A172 (cell line): ENCODE data around the gene RASSF4. TPM values are rescaled to one million over a fixed set of nuclear protein-coding genes. Genes with fewer than 3 reads are reported as not detected.
A peak's percentile ranks its signal among the peaks of the same experiment; 100 is the strongest.
"Not testable (repeated sequence)": the region's sequence is repeated elsewhere in the genome, so short reads cannot be mapped to it uniquely, and the experiment has no call there.

Experiments used
- DNase-seq: peaks from one replicate; pipeline ENCODE4 v3.0.0-alpha.2; 2015; ENCODE audit warnings: low spot score
- total RNA-seq: library from RNA; depleted of rRNA; stranded (reverse); fragments of >200 nt; shearing (Covaris generic); gene quantifications from 2 replicates; pipeline ENCODE4 v1.2.3, GENCODE V29; 2014; rRNA removed

RASSF4 gene
- total RNA-seq, 1 experiment from 2014 or later = 3.2 TPM

DNA sequence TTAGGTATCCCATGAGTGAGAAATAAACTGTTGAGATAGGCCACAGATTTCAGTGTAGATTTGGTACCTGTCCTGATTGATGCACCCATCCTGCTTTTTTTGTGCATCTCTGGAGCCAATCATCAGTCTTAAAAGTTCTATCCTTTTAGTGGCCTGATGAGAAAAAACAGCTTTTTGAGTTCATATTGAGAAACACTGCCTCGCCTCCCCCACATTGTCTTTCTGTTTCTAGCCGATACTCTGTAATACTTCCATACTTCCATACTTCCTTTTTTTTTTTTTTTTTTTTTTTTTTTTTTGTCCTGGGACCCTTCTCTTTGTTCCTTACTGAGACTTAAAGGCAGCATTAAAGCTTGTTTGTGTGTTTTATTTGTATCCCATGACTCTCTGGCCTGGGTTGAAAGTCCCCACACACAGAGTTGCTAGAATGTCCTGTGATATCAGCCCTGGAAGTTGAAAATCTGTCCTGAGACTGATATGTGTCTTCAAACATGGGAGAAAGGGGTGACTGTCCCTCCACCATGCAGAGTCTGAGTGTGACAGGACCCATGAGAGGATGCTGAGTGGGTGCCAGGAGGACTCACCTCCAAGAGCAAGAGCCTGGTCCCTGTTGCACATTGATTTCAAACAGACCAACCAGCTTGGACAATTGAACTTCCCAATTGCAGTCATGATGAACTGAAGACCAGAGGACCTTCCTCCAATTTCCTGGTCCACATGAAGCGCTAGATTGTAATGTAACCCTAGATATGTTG, 46.9 kb downstream of the RASSF4 start:
- no peak for DNase-seq

DNA sequence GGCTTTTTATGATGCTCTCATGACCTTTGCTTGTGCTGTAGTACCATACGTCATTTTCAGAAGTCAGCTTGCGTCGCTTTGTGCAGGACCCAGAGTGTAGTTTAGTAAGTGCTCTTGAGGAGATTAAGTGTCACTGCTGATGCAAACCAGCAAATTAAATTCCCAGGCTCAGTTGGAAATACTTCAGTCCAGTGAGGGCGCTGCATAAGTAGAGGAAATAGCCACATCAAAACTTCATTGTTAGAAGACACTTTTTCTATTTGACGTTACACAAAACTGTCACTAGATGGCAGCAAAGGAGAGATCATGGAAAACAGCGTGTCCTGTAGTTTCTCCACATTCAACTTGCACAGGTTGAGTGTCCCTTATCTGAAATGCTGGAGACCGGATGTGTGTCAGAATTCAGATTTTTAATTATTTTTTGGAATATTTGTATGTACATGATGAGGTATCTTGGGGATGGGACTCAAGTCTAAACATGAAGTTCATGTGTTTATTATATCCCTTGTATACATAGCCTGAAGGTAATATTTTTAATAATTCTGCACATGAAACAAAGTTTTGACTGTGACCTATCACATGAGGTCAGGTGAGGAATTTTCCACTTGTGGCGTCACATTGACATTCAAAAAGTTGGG, 49.0 kb downstream of the RASSF4 start:
- DNase-seq = peak; percentile 94

DNA sequence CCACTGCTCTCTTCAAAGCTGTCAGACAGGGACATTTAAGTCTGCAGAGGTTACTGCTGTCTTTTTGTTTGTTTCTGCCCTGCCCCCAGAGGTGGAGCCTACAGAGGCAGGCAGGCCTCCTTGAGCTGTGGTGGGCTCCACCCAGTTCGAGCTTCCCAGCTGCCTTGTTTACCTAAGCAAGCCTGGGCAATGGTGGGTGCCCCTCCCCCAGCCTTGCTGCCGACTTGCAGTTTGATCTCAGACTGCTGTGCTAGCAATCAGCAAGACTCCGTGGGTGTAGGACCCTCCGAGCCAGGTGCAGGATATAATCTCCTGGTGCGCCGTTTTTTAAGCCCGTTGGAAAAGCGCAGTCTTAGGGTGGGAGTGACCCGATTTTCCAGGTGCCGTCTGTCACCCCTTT, 55.0 kb downstream of the RASSF4 start:
- DNase-seq = not testable (repeated sequence)

DNA sequence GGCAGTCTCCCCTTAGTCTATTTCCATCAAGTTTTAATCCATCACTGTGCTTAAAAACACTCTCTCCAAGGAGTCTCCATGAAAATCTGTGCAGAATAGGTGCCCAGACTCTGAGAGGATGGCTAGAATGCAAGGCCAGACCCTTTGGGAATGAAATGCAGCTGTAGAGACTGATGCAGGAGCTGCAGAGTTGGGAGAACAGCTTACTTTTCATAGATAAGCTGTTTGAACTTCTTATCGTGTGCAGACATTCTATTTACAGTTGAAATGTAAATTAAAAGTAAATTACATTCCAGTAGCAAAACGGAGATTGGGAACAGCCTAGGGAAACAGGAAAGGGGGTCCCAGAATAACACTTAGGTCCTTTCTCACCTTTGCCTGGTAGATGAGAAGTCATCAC, 56.0 kb downstream of the RASSF4 start:
- DNase-seq = no peak

DNA sequence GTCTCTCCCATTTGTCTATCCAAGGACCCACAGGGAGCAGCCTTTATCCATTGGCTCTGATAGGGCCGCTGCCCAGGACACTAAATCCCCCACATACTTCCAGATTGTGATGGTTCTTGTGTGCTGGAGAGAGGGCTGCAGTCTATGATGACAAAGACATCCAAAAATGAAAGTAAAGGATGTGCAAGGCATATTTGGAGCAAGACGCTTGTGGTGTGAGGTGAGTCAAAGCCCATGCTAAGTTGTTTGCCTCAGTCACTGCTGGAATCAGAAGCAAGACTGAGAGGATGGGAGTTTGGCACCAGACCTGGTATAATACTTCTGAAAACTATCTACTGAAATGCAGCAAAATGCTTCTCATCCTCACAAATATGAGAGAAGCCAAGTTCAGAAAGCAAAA, 63.8 kb downstream of the RASSF4 start:
- DNase-seq = no peak

DNA sequence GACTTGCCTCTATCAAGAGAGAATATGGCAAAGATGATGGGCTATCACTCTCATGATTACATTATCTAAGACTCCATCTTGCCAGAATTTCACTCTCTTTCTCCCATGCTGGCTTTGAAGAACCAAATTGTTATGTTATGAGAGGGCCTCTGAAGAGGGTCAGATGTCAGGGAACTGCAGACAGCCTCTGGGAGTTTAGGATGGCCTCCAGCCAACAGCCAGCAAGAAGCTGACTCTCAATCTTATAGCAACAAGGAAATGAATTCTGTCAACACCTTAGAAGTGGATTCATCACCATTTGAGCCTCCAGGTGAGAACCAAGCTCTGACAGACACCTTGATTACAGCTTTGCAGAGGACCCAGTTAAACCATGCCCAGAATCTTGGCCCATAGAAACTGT, 74.7 kb downstream of the RASSF4 start:
- DNase-seq = no peak

DNA sequence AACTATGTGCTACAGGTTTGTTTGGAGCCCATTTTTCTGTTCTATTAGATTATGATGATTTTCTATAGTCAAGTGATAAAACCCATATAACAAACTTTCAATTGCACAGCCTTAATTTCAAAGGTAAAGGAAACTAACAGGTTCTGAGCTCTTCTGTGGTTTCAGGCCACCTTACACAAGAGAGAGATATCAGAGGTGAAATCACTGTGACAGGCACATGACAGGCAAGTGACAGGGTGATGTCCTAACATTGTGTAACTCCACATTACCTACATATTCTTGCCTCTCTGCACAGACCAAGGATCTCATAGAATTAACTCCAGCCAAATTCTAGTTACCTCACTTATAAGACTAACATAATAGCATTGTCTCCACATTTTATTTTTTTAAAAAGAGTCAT, 76.1 kb downstream of the RASSF4 start:
- no peak for DNase-seq

DNA sequence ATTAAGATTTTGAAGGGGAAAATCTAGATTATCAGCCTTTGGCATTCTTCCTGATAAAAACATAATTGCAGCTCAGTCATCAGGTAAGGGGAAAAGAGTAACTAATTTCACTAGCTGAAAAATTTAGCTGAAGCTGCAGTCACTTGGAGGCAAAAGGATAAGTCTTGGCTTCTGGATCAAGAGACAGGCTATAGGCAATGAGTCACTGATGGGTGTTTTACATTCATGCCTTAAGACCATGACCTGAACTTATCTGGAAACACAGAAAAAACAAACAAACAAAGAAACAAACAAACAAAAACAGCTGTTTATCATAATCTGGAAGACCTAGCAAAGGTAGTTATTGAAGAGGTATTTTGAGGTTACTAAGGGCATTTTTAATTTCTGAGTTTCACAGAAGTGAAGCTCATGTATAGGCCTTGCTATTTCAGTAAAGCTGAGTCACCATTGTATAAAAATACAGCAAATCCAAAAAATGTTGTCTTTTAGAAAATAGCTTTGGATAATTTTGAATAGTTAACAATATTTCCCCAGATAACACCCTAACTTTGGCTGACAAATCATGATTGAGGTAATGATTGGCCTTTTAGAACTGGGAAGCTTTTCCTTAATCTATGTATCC, 81.4 kb downstream of the RASSF4 start:
- DNase-seq = no peak

DNA sequence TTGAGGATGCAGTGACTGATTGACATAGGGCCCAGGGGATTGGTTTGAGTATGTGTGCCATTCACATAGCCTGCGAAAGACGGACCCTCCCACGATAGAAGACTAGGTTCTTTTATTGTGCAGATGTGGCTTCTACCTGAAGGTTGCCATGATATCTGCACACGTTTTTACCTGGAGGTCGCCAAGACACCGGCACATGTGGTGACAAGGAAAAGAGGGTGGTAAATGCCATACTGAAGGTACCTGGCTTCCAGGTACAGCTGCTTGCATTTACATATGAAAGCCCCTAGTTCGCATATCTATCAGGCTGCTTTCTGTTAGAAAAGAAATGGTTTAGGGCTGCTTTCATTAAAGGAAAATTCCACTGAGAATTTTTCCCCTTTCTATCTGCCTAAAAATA, 84.7 kb downstream of the RASSF4 start:
- DNase-seq = no peak

Other genes starting within 250 kb of the RASSF4 start
- gene TMEM72, start 48.5 kb upstream of the RASSF4 start, total RNA-seq = not detected in 2 replicates
- 2.2 and 6.5 TPM in 2 replicates for gene DEPP1, start 19.0 kb downstream of the RASSF4 start, total RNA-seq
- 7.0 and 7.9 TPM in 2 replicates for gene ZNF22, start 41.1 kb downstream of the RASSF4 start, total RNA-seq